ENCODE data around the gene ATP13A1. TPM values are rescaled to one million over a fixed set of nuclear protein-coding genes. Genes with fewer than 3 reads are reported as not detected.

ATP13A1 gene
- total RNA-seq, result 10 to 100 TPM; 81.8 to 93.7 TPM

DNA sequence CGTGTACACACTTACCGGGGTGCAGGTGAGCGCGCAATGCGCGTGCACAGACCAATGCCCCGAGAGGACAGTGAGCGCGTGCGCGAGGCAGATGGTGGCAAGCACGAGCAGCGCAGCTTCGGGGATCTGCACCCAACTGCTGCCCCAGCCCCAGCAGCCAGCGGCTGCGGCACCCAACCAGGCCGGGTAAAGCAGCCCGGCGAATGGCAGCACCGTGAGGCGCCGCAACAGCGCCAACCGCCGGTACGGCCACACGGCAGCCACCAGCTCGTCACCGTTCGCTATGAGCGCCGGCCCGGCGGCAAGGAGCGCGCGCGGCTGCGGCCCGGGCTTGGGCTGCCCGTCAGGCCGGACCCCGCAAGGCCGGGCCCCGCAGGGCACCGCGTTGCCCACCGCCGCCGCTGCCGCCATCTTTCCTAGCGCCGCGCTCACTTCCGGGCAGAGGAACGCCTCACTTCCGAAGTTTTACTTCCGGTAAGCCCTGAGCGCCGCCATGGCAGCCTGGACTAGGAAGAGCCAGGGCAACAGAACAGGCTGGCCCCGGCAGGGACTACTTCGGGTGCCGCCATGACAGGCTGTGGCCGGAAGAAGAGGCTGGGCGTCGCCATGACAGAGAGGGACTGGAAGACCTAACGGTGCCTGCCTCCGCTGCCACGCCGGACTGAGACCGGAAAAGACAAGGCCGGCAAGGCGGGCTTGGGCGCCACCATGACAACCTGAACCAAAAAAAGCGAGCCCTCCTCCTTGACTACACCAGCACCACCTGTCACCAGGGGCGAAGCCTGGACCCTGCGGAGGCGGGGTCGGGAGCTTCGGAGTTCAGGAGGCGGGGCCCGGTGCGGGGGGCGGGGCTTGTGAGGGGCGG is at the start of gene ATP13A1:
TSS of gene ATP13A1 (minus strand) at position 421 of the 865 bp plus-strand sequence. CDS start at position 411, 10 bp downstream.

DNA sequence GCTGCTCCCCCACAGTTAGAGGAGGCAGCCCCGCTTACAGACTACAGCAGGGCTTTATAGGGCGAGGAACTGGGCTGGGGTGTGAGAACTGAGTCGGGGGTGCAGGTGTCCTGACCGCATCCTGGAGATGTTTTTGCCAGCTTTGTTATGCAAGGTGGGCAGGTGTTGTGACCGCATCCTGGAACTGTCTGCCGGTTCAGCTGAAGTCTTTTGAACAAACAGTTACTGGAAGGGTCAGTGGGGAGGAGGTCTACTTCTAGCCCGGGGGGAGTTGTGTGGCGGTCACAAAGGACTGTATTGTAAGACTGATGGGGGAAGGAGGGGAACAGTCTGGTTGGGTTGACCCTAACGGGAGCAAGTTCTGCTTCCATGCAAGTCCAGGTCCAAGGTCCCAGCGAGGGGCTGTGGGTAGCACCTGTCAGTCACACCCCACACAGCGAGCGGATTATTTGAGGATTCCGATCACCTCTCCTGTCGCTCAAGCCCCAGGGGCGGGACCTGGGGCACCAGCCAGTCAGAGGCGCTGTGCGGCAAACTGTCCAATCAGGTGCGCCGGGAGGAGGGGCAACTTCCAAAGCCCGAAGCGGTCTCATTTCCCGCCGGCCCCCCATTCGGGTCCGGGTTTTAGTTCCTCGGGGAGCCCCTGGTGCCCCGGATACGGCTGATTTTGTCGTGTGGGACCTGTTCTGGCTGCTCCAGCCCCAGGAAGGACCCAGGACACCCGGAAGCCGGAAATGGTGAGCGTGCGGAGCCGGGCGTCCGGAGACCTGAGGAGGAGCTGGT is 4.9 kb upstream of the ATP13A1 start, which contains the start of gene ZNF101:
TSS of gene ZNF101 (plus strand) at position 610 of the 783 bp plus-strand sequence. CDS start at position 735, 125 bp downstream.

GRCh38 chr19:19643158-19644053 is 20.1 kb downstream of the ATP13A1 start, which contains the start of gene GMIP:
GMIP (minus strand) TSS chr19:19643657; CDS start chr19:19643529, 128 bp downstream.

GRCh38 chr19:19627621-19628500 is 35.6 kb downstream of the ATP13A1 start, which contains the start of gene LPAR2:
LPAR2 (minus strand) TSS chr19:19628220; CDS start chr19:19627275, 945 bp downstream.

GRCh38 chr19:19618219-19619051 is 45.0 kb downstream of the ATP13A1 start, which contains the start of gene PBX4:
PBX4 (minus strand) TSS chr19:19618687; CDS start chr19:19618629, 58 bp downstream.

Other genes with a start within 250 kb of the ATP13A1 start
- gene TSSK6, start 148.1 kb downstream of the ATP13A1 start, total RNA-seq, result 1 to 10 TPM; 4.7 to 6.5 TPM
- 100 to 1,000 TPM; 299 to 304 TPM for gene NDUFA13, start 147.5 kb downstream of the ATP13A1 start, total RNA-seq
- gene YJEFN3, start 134.8 kb downstream of the ATP13A1 start, total RNA-seq, result 10 to 100 TPM in 1 of 2 experiments, 1 to 10 TPM in 1; 7.8 to 10.5 TPM
- gene CILP2, start 125.4 kb downstream of the ATP13A1 start, total RNA-seq, result under 1 TPM; 0.10 to 0.17 TPM
- 10 to 100 TPM; 26.2 to 27.4 TPM for gene PBX4, start 45.0 kb downstream of the ATP13A1 start, total RNA-seq
- 10 to 100 TPM; 42.1 to 44.8 TPM for gene LPAR2, start 35.5 kb downstream of the ATP13A1 start, total RNA-seq
- gene GMIP, start 20.0 kb downstream of the ATP13A1 start, total RNA-seq, result 100 to 1,000 TPM; 107 to 111 TPM
- gene ZNF101, start 5.2 kb upstream of the ATP13A1 start, total RNA-seq, result 100 to 1,000 TPM; 121 to 129 TPM
- 1 to 10 TPM; 9.2 to 9.5 TPM for gene ZNF14, start 69.4 kb upstream of the ATP13A1 start, total RNA-seq
- gene ZNF506, start 158.1 kb upstream of the ATP13A1 start, total RNA-seq, result 10 to 100 TPM; 27.8 to 29.6 TPM
- gene ZNF253, start 202.2 kb upstream of the ATP13A1 start, total RNA-seq, result 10 to 100 TPM; 20.8 to 22.2 TPM
- gene ZNF93, start 237.3 kb upstream of the ATP13A1 start, total RNA-seq, result 10 to 100 TPM; 13.1 to 14.4 TPM

All from activated naive CD4-positive, alpha-beta T cell treated with anti-CD3 and anti-CD28 coated beads, Interleukin-2, amount 10 ng/mL, durations not matched to agents 5 hours and 36 hours (primary cell).